OCI-LY7 (cell line): ENCODE data around the gene RBMS1. TPM values are rescaled to one million over a fixed set of nuclear protein-coding genes. Genes with fewer than 3 reads are reported as not detected.

ENCODE experiments used
- BruUV-seq: library from RNA; stranded (reverse); fragments of 400-500 nt; replicated peaks from 2 replicates; lab custom pipeline; 2021; lab: Mats Ljungman, UMichigan
- CTCF ChIA-PET: fragments of 300-600 bp; sonication (Branson Sonifier 250); formaldehyde crosslinking; loops from one replicate; lab custom pipeline; 2022; ENCODE audit warnings: antibody characterized with exemption; ENCODE audit not compliant: unreplicated experiment; lab: Charles Lee
- POLR2A ChIA-PET: fragments of 300-600 bp; sonication (Branson Sonifier 250); formaldehyde crosslinking; loops from one replicate; lab custom pipeline; 2022; ENCODE audit warnings: antibody characterized with exemption; lab: Charles Lee
- DNase-seq: peaks from one replicate; pipeline ENCODE4 v3.0.0-alpha.2; 2015; ENCODE audit warnings: low spot score
- H2AFZ ChIP-seq: fragments of 200-600 bp; sonication (generic), shearing (Covaris generic); 2 replicates; pipeline ENCODE4 v1.6.1; 2014; ENCODE audit warnings: mild to moderate bottlenecking, antibody characterized with exemption, low read length, moderate library complexity
- H3K27ac ChIP-seq: fragments of 200-600 bp; sonication (generic); 2 replicates; pipeline ENCODE4 v1.5.1; 2014; ENCODE audit warnings: mixed run types, low read depth, mild to moderate bottlenecking, moderate library complexity, low read length, inconsistent platforms; ENCODE audit not compliant: poor library complexity, severe bottlenecking
- H3K36me3 ChIP-seq: fragments of 200-600 bp; sonication (generic); 2 replicates; pipeline ENCODE4 v1.6.1; 2014; ENCODE audit warnings: mild to moderate bottlenecking, antibody characterized with exemption, low read length, moderate library complexity, mixed read lengths; ENCODE audit not compliant: insufficient read depth
- H3K4me1 ChIP-seq: fragments of 200-600 bp; sonication (generic); 2 replicates; pipeline ENCODE4 v1.5.1; 2014; ENCODE audit warnings: mild to moderate bottlenecking, low read length; ENCODE audit not compliant: insufficient read depth, poor library complexity, severe bottlenecking
- H3K4me2 ChIP-seq: fragments of 200-600 bp; sonication (generic); 2 replicates; pipeline ENCODE4 v1.6.1; 2014; ENCODE audit warnings: mild to moderate bottlenecking, low read length
- H3K4me3 ChIP-seq: fragments of 200-600 bp; sonication (generic); 2 replicates; pipeline ENCODE4 v1.5.1; 2014; ENCODE audit warnings: mild to moderate bottlenecking, low read depth, low read length; ENCODE audit not compliant: poor library complexity, severe bottlenecking
- H3K79me2 ChIP-seq: fragments of 200-600 bp; sonication (generic); 2 replicates; pipeline ENCODE4 v1.6.1; 2016; ENCODE audit warnings: low read depth, mild to moderate bottlenecking, low read length, moderate library complexity, mixed read lengths; ENCODE audit not compliant: insufficient read depth
- H3K9me2 ChIP-seq: fragments of 200-600 bp; sonication (generic); 2 replicates; pipeline ENCODE4 v1.6.1; 2016; ENCODE audit warnings: mild to moderate bottlenecking, low read length, mixed read lengths; ENCODE audit not compliant: insufficient read depth
- H3K9me3 ChIP-seq: fragments of 200-600 bp; sonication (generic); 2 replicates; pipeline ENCODE4 v1.6.1; 2014; ENCODE audit warnings: mild to moderate bottlenecking, mixed run types, low read length, mixed read lengths
- H4K20me1 ChIP-seq: fragments of 200-600 bp; sonication (generic); 2 replicates; pipeline ENCODE4 v1.6.1; 2014; ENCODE audit warnings: mild to moderate bottlenecking, antibody characterized with exemption, low read length, moderate library complexity, mixed read lengths; ENCODE audit not compliant: insufficient read depth
- EZH2phosphoT487 ChIP-seq: fragments of 200-600 bp; sonication (generic); IDR thresholded peaks from 2 replicates; pipeline ENCODE4 v1.6.1; 2018; ENCODE audit warnings: low read depth, borderline replicate concordance, mild to moderate bottlenecking, mixed run types, antibody characterized with exemption, low read length, moderate library complexity, mixed read lengths
- intact Hi-C: fragments of 100-400 bp; cut with micrococcal nuclease; formaldehyde crosslinking; loops from one replicate; pipeline ENCODE4 v1.10.0; 2022; ENCODE audit not compliant: unreplicated experiment
- total RNA-seq, 2 experiments: library from RNA; depleted of rRNA in 1 of 2; stranded (reverse); fragments of >200 nt in 1 of 2; shearing (Covaris generic) in 1 of 2; gene quantifications; 2 replicates each; pipeline ENCODE4 v1.2.3, GENCODE V29; 2014 to 2022
- TF ChIP-seq, protein P1 (sequence below): fragments of 200-600 bp; sonication (generic); conservative IDR thresholded peaks from 2 replicates; pipeline ENCODE4 v1.5.1; 2014; ENCODE audit warnings: mild to moderate bottlenecking, antibody characterized with exemption, low read length, moderate library complexity, mixed read lengths

Gene RBMS1
- total RNA-seq, 2 experiments from 2014 or later, result 29.5 to 35.7 TPM

DNA sequence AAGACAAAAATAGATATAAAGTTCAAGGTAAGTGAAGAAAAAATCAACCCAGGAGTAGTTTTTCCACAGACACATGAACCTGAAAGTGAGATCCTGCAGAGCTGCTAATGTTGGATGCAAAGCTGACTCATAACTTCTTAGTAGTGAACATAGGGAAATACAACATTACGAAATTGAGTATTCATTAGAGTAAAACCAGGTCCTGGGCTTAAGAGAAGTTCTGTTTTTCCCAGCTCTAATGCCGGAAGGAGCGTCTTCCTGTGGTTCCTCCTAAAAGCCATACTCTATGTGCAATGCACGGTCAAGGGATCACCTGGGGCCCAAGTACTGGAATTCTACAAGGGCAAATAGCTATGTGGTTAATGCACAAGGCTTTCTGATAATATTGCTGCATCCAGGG lies 141.7 kb downstream of the RBMS1 start:
- Histone ChIP-seq H3K79me2 (no peaks in the 10 kb centered on the region), H3K36me3 (no peaks in the 10 kb centered on the region), H2AFZ (no peak overlapping the region), H3K4me1 (no peaks in the 10 kb centered on the region), H3K9me3 (no peaks in the 10 kb centered on the region), H3K4me3 (no peak overlapping the region), H3K27ac (no peak overlapping the region), H3K4me2 (no peak overlapping the region), H3K9me2 (no peaks in the 10 kb centered on the region), H4K20me1 (no peaks in the 10 kb centered on the region)
- no TSS peak for BruUV-seq
- TF ChIP-seq EZH2phosphoT487, result no peak
- TF ChIP-seq, protein P1, sequence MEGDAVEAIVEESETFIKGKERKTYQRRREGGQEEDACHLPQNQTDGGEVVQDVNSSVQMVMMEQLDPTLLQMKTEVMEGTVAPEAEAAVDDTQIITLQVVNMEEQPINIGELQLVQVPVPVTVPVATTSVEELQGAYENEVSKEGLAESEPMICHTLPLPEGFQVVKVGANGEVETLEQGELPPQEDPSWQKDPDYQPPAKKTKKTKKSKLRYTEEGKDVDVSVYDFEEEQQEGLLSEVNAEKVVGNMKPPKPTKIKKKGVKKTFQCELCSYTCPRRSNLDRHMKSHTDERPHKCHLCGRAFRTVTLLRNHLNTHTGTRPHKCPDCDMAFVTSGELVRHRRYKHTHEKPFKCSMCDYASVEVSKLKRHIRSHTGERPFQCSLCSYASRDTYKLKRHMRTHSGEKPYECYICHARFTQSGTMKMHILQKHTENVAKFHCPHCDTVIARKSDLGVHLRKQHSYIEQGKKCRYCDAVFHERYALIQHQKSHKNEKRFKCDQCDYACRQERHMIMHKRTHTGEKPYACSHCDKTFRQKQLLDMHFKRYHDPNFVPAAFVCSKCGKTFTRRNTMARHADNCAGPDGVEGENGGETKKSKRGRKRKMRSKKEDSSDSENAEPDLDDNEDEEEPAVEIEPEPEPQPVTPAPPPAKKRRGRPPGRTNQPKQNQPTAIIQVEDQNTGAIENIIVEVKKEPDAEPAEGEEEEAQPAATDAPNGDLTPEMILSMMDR, result no peak
- intact Hi-C loops, result no loop called here
- ChIA-PET CTCF (no interaction called here), POLR2A (interaction anchor here (0.9 kb wide), 1 partner anchor 15 kb away, joined by 3 read pairs; no protein-coding TSS in a partner anchor)
- DNase-seq, result no peak

- no peak overlapping the region for H3K27ac ChIP-seq
- intact Hi-C loops, result no loop called here
- no peaks in the 10 kb centered on the region; the same call in 1 of the 2 replicates for H4K20me1 ChIP-seq
- no peaks in the 10 kb centered on the region for H3K36me3 ChIP-seq
- no peak for DNase-seq
- POLR2A ChIA-PET, result no interaction called here
- no TSS peak for BruUV-seq
- CTCF ChIA-PET, result no interaction called here
- no peak overlapping the region for H3K4me3 ChIP-seq
- H3K4me2 ChIP-seq, result no peak overlapping the region
- peaks cover 5% of the 10 kb centered on the region for H3K4me1 ChIP-seq
- no peaks in the 10 kb centered on the region for H3K79me2 ChIP-seq
- H3K9me2 ChIP-seq, result no peaks in the 10 kb centered on the region; the same call in 1 of the 2 replicates
- H2AFZ ChIP-seq, result no peak overlapping the region
- H3K9me3 ChIP-seq, result no peaks in the 10 kb centered on the region
- TF ChIP-seq, protein P1, result no peak
- no peak for TF ChIP-seq EZH2phosphoT487
These were observed 144.3 kb downstream of the RBMS1 start for GRCh38 chr2:160349306-160349705.

DNA sequence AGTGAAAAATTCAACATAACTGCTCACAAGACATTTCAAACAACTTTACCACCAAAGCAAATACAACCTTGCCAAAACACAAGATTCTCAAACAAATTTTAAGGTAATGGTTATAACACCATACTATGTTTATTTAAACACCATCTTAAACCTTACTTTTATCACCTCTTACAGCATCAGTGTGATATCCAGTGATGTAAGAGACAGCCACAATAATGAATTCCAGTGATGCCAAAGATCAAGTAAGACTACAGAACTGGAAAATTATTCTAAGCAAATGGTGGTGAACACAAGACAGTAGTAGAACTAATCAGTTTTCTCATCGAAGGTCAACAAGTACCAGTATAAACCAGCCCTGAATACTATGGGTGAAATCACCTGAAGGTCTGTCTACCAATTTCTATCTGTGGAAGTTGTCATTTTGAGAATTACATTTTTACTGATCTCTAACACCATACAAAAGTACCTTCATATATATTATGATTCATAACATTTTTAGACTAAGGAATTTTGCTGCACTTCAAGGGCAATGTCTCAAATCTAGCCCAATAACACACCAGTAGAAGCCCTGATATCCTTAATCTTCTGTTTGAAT lies 146.2 kb downstream of the RBMS1 start:
- Histone ChIP-seq H3K79me2 (no peaks in the 10 kb centered on the region), H3K4me3 (no peak overlapping the region), H3K9me2 (no peaks in the 10 kb centered on the region; the same call in 1 of the 2 replicates), H4K20me1 (no peaks in the 10 kb centered on the region; the same call in 1 of the 2 replicates), H3K4me2 (no peak overlapping the region), H3K27ac (no peak overlapping the region), H3K36me3 (no peaks in the 10 kb centered on the region), H2AFZ (no peak overlapping the region), H3K4me1 (peaks cover 5% of the 10 kb centered on the region), H3K9me3 (no peaks in the 10 kb centered on the region)
- intact Hi-C loops, result no loop called here
- no peak for DNase-seq
- ChIA-PET CTCF (no interaction called here), POLR2A (no interaction called here)
- no TSS peak for BruUV-seq
- TF ChIP-seq, protein P1, result no peak
- no peak for TF ChIP-seq EZH2phosphoT487
